Measurements from ENCODE around the gene REC114.

Gene REC114

DNA sequence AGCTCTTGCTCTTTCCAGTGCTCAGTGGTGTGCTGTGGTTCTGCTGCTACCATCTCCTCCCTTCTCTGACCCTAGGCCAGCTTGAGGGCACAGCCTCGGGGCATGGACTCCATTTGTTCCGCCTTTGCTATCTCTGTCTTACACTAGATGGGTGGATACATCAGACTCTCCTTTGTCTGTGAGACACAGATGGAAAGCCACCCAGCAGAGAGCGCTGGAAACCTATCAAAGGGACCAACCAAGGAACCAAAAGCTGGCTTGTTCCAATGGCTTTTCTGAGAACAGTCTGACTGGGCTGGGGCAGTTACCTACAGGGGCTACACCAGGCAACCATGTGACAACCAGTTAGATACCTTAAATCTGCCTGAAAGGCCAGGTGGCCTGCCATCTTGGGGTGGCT, 126.4 kb downstream of the REC114 start:
- H3K4me3 ChIP-seq (ENCODE audit: control insufficient read depth, low read depth, low read length) = no peak overlapping the region
- no peak for TF ChIP-seq CTCF (IDR thresholded peaks at IDR 0.05; ENCODE audit: control insufficient read depth, insufficient read depth, low read depth, low read length, missing control alignments)
- DNase-seq (ENCODE audit: low read depth) = no peak

GRCh38 chr15:73570355-73571032, 127.5 kb downstream of the REC114 start:
- DNase-seq (ENCODE audit: low read depth) = no peak
- TF ChIP-seq CTCF (IDR thresholded peaks at IDR 0.05; ENCODE audit: control insufficient read depth, insufficient read depth, low read depth, low read length, missing control alignments) = no peak
- no peak overlapping the region for H3K4me3 ChIP-seq (ENCODE audit: control insufficient read depth, low read depth, low read length)

- DNase-seq (ENCODE audit: low read depth) = no peak
- TF ChIP-seq CTCF (IDR thresholded peaks at IDR 0.05; ENCODE audit: control insufficient read depth, insufficient read depth, low read depth, low read length, missing control alignments) = no peak
- no peak overlapping the region for H3K4me3 ChIP-seq (ENCODE audit: control insufficient read depth, low read depth, low read length)
Observed at GRCh38 chr15:73571346-73571745, 128.4 kb downstream of the REC114 start.

- no peak overlapping the region for H3K4me3 ChIP-seq (ENCODE audit: control insufficient read depth, low read depth, low read length)
- TF ChIP-seq CTCF (IDR thresholded peaks at IDR 0.05; ENCODE audit: control insufficient read depth, insufficient read depth, low read depth, low read length, missing control alignments) = no peak
- DNase-seq (ENCODE audit: low read depth) = no peak
Observed at GRCh38 chr15:73572296-73572695, 129.3 kb downstream of the REC114 start.

- DNase-seq (ENCODE audit: low read depth) = no peak
- H3K4me3 ChIP-seq (ENCODE audit: control insufficient read depth, low read depth, low read length) = no peak overlapping the region
- TF ChIP-seq CTCF (IDR thresholded peaks at IDR 0.05; ENCODE audit: control insufficient read depth, insufficient read depth, low read depth, low read length, missing control alignments) = no peak
Observed at GRCh38 chr15:73573037-73573436, 130.1 kb downstream of the REC114 start.

- H3K4me3 ChIP-seq (ENCODE audit: control insufficient read depth, low read depth, low read length) = no peak overlapping the region
- DNase-seq (ENCODE audit: low read depth) = no peak
- TF ChIP-seq CTCF (IDR thresholded peaks at IDR 0.05; ENCODE audit: control insufficient read depth, insufficient read depth, low read depth, low read length, missing control alignments) = no peak
Observed at GRCh38 chr15:73573572-73573971, 130.6 kb downstream of the REC114 start.

Measured in AG09309 (cell line).